Measurements from ENCODE around the gene PAIP2. TPM values are rescaled to one million over a fixed set of nuclear protein-coding genes. Genes with fewer than 3 reads are reported as not detected.

The PAIP2 gene
- total RNA-seq, 3 donors from 2014 or later: 42.1 to 85.1 (median 44.5) TPM

DNA sequence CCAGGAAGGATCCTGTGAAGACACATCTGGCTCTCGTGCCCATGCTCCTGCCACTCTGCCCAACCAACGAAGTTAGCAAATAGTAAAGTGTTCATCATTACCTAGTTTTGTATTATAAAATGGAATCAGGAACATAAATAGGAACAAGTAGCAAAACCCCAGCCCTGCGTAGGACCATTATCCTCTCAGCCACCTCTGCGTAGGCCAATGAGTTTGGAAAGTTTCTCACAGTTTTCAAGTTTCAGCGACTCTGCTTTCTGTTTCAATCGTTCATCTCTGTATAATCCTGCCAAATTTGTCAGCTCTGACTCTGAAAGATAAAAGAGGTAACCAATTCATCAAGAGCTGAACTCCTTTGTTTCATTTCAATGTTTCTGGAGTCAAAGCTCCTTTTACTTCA lies 72.3 kb downstream of the PAIP2 start:
- Histone ChIP-seq H3K4me3 (no peak overlapping the region), H3K36me3 (ENCODE audit: low read depth) (no peaks in the 10 kb centered on the region), H3K4me1 (ENCODE audit: low read depth) (peaks cover 26% of the 10 kb centered on the region), H3K9me3 (no peaks in the 10 kb centered on the region)
- intact Hi-C loops (cut with DNase I, micrococcal nuclease): no loop called here
- no peak for DNase-seq
- TF ChIP-seq, protein P1, sequence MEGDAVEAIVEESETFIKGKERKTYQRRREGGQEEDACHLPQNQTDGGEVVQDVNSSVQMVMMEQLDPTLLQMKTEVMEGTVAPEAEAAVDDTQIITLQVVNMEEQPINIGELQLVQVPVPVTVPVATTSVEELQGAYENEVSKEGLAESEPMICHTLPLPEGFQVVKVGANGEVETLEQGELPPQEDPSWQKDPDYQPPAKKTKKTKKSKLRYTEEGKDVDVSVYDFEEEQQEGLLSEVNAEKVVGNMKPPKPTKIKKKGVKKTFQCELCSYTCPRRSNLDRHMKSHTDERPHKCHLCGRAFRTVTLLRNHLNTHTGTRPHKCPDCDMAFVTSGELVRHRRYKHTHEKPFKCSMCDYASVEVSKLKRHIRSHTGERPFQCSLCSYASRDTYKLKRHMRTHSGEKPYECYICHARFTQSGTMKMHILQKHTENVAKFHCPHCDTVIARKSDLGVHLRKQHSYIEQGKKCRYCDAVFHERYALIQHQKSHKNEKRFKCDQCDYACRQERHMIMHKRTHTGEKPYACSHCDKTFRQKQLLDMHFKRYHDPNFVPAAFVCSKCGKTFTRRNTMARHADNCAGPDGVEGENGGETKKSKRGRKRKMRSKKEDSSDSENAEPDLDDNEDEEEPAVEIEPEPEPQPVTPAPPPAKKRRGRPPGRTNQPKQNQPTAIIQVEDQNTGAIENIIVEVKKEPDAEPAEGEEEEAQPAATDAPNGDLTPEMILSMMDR (IDR thresholded peaks at IDR 0.05): no peak
- no peak for ATAC-seq

- Histone ChIP-seq H3K36me3 (ENCODE audit: low read depth) (no peaks in the 10 kb centered on the region), H3K4me1 (ENCODE audit: low read depth) (peaks cover 32% of the 10 kb centered on the region), H3K4me3 (no peak overlapping the region), H3K9me3 (no peaks in the 10 kb centered on the region)
- intact Hi-C loops (cut with DNase I, micrococcal nuclease): no loop called here
- DNase-seq (no peak), ATAC-seq (peak; percentile 5)
- TF ChIP-seq, protein P1 (IDR thresholded peaks at IDR 0.05): no peak
These were observed 73.0 kb downstream of the PAIP2 start for GRCh38 chr5:139414581-139415130.

DNA sequence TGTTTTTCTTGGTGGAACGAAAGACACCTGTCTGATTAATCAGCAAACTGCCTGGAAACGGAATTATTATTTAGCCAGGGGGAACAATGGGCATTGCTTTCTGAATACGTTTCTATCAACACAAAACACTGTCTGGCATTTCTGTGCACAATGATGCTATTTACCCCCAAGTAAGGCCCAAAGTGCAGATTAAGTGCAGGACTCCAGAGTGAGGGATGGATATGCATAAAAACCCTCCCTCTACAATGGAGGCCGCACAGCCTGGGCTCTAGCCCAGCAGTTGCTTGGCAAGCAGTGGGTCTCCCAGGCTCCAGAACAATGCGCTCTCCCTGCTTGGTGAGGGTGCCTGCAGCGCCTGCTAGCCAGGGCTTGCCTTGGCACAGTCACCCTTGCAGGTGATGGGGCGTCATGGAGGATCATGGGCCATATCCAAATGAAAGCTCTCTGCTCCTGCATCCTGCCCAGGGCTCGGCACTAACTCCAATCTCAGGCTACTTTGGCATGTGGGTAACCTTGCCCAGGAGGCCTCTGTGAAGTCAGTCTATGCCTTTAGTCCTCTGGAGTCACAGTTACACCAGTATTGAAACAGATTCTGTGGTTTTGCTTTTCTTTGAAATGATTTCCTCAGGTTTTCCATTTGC lies 73.7 kb downstream of the PAIP2 start:
- H3K9me3 ChIP-seq: no peaks in the 10 kb centered on the region
- intact Hi-C loops (cut with DNase I, micrococcal nuclease): no loop called here
- TF ChIP-seq, protein P1 (IDR thresholded peaks at IDR 0.05): no peak
- H3K4me3 ChIP-seq: no peak overlapping the region
- H3K36me3 ChIP-seq (ENCODE audit: low read depth): no peaks in the 10 kb centered on the region
- peaks cover 32% of the 10 kb centered on the region for H3K4me1 ChIP-seq (ENCODE audit: low read depth)
- ATAC-seq (no peak), DNase-seq (no peak)

DNA sequence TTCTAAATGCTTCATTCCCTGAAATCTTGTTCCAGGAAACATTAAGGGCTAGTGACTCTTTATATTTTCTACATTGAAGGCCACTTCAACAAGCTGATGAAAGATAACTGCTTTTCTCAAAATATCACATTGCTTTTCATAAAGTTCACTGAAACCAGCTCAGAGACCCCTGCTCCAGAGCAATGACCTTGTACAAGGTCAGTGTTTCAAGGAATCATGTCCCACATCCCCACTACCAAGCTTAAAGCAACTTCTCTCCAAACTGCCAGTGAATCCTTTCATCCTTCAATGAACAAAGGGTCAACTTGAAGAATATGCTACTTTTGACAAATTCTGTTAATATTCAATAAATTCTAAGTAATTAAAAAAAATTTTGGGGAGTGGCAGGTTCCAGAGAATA lies 74.2 kb downstream of the PAIP2 start:
- Histone ChIP-seq H3K4me3 (no peak overlapping the region), H3K9me3 (no peaks in the 10 kb centered on the region), H3K36me3 (ENCODE audit: low read depth) (no peaks in the 10 kb centered on the region), H3K4me1 (ENCODE audit: low read depth) (peaks cover 32% of the 10 kb centered on the region)
- DNase-seq (no peak), ATAC-seq (no peak)
- TF ChIP-seq, protein P1 (IDR thresholded peaks at IDR 0.05): no peak
- intact Hi-C loops (cut with DNase I, micrococcal nuclease): no loop called here

GRCh38 chr5:139416651-139417050 lies 75.0 kb downstream of the PAIP2 start:
- Histone ChIP-seq H3K36me3 (ENCODE audit: low read depth) (no peaks in the 10 kb centered on the region), H3K9me3 (no peaks in the 10 kb centered on the region), H3K4me1 (ENCODE audit: low read depth) (peaks cover 32% of the 10 kb centered on the region), H3K4me3 (no peak overlapping the region)
- peak; percentile 80 for ATAC-seq
- peak; percentile 63 to 75 (median 64) for DNase-seq
- TF ChIP-seq, protein P1 (IDR thresholded peaks at IDR 0.05): no peak
- intact Hi-C loops (cut with DNase I, micrococcal nuclease): no loop called here
